K562 (cell line): ENCODE data around the gene ZC3H10.

Experiments used
- CREM ChIP-seq: IDR thresholded peaks from 2 replicates; pipeline ENCODE4 v1.6.1; 2014; ENCODE audit warnings: antibody characterized with exemption, low read depth
- EP300 ChIP-seq: IDR thresholded peaks from 2 replicates; pipeline ENCODE4 v1.6.1; 2012; ENCODE audit warnings: low read length, improper control_type of control experiment
- YY1 ChIP-seq, 3 experiments: IDR thresholded peaks; 2 replicates each; pipeline ENCODE4 v1.6.1; 2011; ENCODE audit warnings: low read length in 2 of 3, mild to moderate bottlenecking in 2 of 3, moderate library complexity in 2 of 3, borderline replicate concordance in 1 of 3, control low read depth in 1 of 3, low read depth in 1 of 3; ENCODE audit not compliant: insufficient read depth in 3 of 3, insufficient replicate concordance in 2 of 3, control insufficient read depth in 1 of 3, insufficient read length in 1 of 3; ENCODE audit errors: extremely low read depth in 1 of 3
- ZNF224 ChIP-seq: sonication (generic); formaldehyde crosslinking; IDR thresholded peaks from 2 replicates; pipeline ENCODE4 v1.8.0; 2022; ENCODE audit warnings: mild to moderate bottlenecking, missing genetic modification reagents
- ZNF561 ChIP-seq: fragments of 450-650 bp; formaldehyde crosslinking; conservative IDR thresholded peaks from 2 replicates; pipeline ENCODE4 v1.4.0; 2020; ENCODE audit warnings: mild to moderate bottlenecking, moderate library complexity
- ZNF589 ChIP-seq: fragments of 200-800 bp; sonication (Bioruptor generic); IDR thresholded peaks from 2 replicates; pipeline ENCODE4 v1.6.1; 2016; ENCODE audit warnings: low read depth, missing genetic modification characterization, missing compliant biosample characterization
- TF ChIP-seq, protein P1 (sequence below): fragments of 250-450 bp; sonication (Bioruptor Pico); IDR thresholded peaks from 2 replicates; pipeline ENCODE4 v1.8.0; 2022; ENCODE audit warnings: moderate library complexity, mild to moderate bottlenecking, inconsistent platforms

DNA sequence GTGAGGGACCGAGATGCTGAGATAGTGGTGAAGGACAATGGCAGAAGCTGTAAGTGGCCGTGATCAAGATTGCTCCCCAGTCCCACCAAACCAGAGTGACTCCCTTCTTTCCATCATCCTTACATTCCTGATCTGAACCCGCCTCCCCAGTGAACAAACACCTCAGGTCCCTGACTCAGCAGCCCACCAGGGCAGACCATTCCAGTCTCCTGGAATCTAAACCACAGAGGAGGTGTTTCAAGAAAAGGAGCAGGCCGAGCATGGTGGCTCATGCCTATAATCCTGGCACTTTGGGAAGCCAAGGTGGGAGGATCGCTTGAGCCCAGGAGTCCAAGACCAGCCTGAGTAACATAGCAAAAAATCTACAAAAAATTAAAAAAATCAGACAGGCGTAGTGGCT lies 31.5 kb upstream of the ZC3H10 start:
- TF ChIP-seq CREM (no peak), YY1 (IDR thresholded peaks at IDR 0.05; ENCODE audit: borderline replicate concordance in 1 of 3, control insufficient read depth in 1 of 3, extremely low read depth in 1 of 3, insufficient read depth in 3 of 3, insufficient read length in 1 of 3, insufficient replicate concordance in 2 of 3, low read depth in 1 of 3, low read length in 2 of 3) (no peak), ZNF224 (no peak), ZNF589 (CRISPR knock-in tag) (no peak), ZNF561 (CRISPR knock-in tag) (no peak), EP300 (no peak)
- TF ChIP-seq, protein P1, sequence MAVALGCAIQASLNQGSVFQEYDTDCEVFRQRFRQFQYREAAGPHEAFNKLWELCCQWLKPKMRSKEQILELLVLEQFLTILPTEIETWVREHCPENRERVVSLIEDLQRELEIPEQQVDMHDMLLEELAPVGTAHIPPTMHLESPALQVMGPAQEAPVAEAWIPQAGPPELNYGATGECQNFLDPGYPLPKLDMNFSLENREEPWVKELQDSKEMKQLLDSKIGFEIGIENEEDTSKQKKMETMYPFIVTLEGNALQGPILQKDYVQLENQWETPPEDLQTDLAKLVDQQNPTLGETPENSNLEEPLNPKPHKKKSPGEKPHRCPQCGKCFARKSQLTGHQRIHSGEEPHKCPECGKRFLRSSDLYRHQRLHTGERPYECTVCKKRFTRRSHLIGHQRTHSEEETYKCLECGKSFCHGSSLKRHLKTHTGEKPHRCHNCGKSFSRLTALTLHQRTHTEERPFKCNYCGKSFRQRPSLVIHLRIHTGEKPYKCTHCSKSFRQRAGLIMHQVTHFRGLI: no peak
